Neutrophil (primary cell): ENCODE data around the gene VASH1.

ENCODE experiments used
- H3K27ac ChIP-seq: fragments of 200-600 bp; sonication (generic); 2 replicates; pipeline ENCODE4 v1.5.1; 2016; ENCODE audit warnings: mild to moderate bottlenecking, moderate library complexity
- H3K27me3 ChIP-seq: fragments of 200-600 bp; sonication (generic); 2 replicates; pipeline ENCODE4 v1.6.0; 2016; ENCODE audit warnings: mild to moderate bottlenecking
- H3K36me3 ChIP-seq: fragments of 200-600 bp; sonication (generic); 2 replicates; pipeline ENCODE4 v1.5.1; 2017
- H3K4me1 ChIP-seq, 2 experiments: fragments of 200-600 bp in 1 of 2; sonication (generic) in 1 of 2; 1 replicate in 1 of 2; 2 replicates in 1 of 2; pipeline versions ENCODE4 v1.5.1 to v1.6.1; 2013 to 2016; ENCODE audit warnings: low read depth in 1 of 2, low read length in 1 of 2, mild to moderate bottlenecking in 1 of 2, moderate library complexity in 1 of 2; ENCODE audit not compliant: control insufficient read depth in 1 of 2, insufficient read depth in 1 of 2
- H3K4me3 ChIP-seq, 2 experiments: fragments of 200-600 bp in 1 of 2; sonication (generic) in 1 of 2; 1 replicate in 1 of 2; 2 replicates in 1 of 2; pipeline ENCODE4 v1.5.1; 2013 to 2016; ENCODE audit warnings: low read depth in 1 of 2, low read length in 1 of 2, mild to moderate bottlenecking in 1 of 2, moderate library complexity in 1 of 2
- H3K9me3 ChIP-seq: fragments of 200-600 bp; sonication (generic); 2 replicates; pipeline ENCODE4 v1.5.1; 2016
- TF ChIP-seq, protein P1 (sequence below): fragments of 200-600 bp; sonication (generic); IDR thresholded peaks from 2 replicates; pipeline ENCODE4 v1.5.1; 2016; ENCODE audit warnings: antibody characterized with exemption

VASH1 gene

DNA sequence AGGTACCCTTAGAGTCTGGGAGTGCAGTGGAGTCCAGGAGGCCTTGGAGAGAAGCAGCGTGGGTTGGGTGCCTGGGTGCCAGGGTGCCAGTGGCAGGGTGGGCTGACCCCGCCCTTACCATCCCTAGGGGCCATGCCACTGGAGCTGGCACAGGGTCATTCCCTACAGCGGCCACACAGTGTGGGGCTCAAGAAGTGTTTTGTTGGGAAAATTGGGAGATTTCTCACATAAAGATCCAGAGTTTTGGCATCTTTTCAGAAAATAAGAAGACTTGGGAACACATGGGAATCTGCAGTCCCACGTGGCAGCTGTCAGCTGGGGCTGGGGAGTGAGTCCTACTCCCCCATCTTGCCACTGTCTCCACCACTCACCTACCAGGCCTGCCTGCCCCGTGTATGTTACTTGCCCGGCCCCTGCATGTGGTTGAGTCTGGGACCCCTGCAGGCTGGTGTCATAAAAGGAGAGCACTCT lies 4.2 kb downstream of the VASH1 start:
- Histone ChIP-seq H3K4me1 (peaks cover 15 to 17% of the 10 kb centered on the region in 2 experiments), H3K36me3 (no peaks in the 10 kb centered on the region)
- TF ChIP-seq, protein P1, sequence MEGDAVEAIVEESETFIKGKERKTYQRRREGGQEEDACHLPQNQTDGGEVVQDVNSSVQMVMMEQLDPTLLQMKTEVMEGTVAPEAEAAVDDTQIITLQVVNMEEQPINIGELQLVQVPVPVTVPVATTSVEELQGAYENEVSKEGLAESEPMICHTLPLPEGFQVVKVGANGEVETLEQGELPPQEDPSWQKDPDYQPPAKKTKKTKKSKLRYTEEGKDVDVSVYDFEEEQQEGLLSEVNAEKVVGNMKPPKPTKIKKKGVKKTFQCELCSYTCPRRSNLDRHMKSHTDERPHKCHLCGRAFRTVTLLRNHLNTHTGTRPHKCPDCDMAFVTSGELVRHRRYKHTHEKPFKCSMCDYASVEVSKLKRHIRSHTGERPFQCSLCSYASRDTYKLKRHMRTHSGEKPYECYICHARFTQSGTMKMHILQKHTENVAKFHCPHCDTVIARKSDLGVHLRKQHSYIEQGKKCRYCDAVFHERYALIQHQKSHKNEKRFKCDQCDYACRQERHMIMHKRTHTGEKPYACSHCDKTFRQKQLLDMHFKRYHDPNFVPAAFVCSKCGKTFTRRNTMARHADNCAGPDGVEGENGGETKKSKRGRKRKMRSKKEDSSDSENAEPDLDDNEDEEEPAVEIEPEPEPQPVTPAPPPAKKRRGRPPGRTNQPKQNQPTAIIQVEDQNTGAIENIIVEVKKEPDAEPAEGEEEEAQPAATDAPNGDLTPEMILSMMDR: no peak

DNA sequence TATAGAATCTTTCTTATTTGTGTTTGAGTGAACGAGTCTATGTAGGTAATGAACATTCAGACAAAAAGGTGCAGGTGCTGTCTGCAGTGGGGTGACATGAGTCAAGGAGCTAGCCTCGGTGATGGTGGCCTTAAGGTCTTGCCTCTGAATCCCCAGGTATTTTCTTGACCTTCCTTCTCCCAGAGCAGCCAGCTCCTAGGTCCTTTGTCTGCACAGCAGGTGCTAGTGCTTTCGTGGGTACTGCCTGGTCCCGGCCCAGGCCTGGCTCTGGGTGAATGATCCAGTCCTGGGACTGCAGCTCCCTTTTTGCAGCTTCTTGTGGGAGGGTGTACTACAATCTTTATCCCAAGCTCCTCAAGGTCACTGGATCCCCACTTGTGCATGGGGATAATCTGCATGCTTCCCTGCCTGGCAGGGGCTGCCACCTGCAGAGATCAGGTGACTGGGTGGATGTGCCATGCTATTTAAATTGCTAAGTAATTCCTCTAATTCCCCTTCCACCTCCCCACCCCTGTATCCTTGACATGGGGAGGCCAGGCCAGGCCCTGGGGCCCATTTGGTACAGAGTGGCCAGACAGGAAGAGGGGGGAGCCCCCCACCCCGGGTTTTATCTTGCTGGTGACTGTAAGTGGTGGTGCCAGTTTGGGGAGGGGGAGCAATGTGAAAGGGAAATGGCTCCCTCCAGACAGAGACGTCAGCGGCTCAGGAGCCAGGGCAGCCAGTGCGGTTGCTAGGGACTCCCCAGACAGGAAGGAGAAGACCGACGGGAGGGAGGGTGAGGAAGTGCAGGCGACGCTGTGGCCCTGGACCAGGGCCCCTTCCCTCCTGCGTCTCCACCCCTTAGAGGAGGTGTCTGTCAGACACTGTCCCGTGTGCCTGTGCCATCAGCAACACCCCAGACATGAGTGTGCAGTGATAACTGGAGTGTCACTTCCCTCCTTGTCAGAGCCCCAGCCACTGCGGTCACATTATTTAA lies 6.7 kb downstream of the VASH1 start:
- no peak overlapping the region for H3K4me3 ChIP-seq
- H3K27ac ChIP-seq: no peak overlapping the region
- TF ChIP-seq, protein P1: no peak
- no peaks in the 10 kb centered on the region for H3K36me3 ChIP-seq
- peaks cover 36% of the 10 kb centered on the region for H3K27me3 ChIP-seq
- no peaks in the 10 kb centered on the region for H3K9me3 ChIP-seq
- peaks cover 4 to 6% of the 10 kb centered on the region in 2 experiments for H3K4me1 ChIP-seq

More for the DNA sequence above, 4.2 kb downstream of the VASH1 start:
- peaks cover 53% of the 10 kb centered on the region for H3K27me3 ChIP-seq
- H3K4me3 ChIP-seq: no peak overlapping the region
- H3K27ac ChIP-seq: no peak overlapping the region
- no peaks in the 10 kb centered on the region for H3K9me3 ChIP-seq

DNA sequence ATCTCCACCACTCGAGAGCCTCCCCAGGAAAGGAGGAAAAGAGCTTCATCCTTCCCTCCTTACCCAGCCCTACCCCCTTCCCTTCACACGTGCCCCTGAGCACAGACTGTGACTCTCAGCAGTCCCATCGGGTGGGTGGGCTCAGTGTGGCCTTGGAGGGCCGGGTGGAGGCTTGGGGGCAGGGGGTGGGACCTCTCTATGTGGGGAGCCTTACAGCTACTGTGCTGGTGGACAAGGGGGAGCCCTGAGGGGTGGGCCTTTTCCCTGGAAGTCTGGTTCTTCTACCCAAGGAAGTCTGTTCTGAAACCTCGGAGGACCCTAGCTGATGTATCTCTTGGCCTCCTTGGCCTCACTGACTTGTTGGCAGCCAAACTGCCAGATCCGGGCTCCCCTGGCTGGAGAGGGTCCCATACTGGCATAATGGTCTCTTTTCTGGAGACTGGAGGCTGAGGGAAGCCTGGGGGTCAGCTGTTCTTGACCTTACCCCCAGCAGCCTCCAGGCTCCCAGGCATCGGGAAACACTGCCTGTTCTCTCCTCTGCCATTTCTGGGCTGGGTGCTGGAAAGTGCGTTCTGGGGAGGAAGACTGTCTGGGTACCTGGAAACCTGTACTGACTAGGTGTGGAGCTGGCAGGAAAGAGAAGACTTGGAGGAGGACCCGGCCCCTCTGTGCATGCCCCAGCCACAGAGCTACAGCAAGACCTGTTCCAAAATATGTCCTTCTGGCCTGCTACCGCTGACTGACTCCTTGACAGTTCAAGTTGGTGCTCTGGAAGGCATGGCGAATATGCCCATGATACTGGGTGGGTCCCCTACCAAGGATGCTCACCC lies 7.6 kb downstream of the VASH1 start:
- Histone ChIP-seq H3K4me3 (no peak overlapping the region), H3K27me3 (peaks cover 36% of the 10 kb centered on the region), H3K27ac (no peak overlapping the region), H3K36me3 (no peaks in the 10 kb centered on the region), H3K4me1 (peaks cover 4 to 6% of the 10 kb centered on the region in 2 experiments), H3K9me3 (no peaks in the 10 kb centered on the region)
- TF ChIP-seq, protein P1: no peak

DNA sequence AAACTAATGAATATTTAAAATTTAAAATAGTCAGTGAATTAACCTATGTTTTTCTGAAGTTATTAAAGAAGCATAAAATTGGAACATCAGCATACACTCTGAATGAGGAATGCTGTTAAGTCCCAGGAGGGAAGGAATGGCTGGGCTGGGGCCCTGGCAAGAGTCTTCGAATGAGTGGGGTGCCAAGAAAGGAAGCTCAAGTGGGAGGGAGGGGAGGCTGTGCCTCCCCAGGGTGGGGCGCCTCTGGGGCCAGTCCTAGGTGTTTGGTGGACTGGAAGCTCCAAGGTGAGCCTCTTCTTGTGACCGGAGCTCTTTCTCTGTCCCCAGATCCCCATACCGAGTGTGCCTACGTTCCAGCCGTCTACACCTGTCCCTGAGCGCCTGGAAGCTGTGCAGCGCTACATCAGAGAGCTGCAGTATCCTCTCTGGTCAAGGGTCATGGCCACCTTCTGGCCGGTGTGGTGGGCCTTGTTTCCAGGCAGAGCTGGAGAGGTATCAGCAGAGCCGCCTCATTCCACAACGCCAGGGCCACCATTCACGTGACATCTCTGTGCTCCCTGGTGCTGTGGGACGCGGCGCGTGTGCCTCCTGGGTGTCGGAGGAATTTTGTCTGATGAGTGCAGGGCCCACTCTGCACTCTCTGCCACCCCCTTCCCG lies 8.5 kb downstream of the VASH1 start:
- H3K4me1 ChIP-seq: peaks cover 4 to 6% of the 10 kb centered on the region in 2 experiments
- no peak overlapping the region for H3K27ac ChIP-seq
- no peak overlapping the region for H3K4me3 ChIP-seq
- H3K27me3 ChIP-seq: peaks cover 28% of the 10 kb centered on the region
- no peaks in the 10 kb centered on the region for H3K36me3 ChIP-seq
- no peaks in the 10 kb centered on the region for H3K9me3 ChIP-seq
- TF ChIP-seq, protein P1: no peak
